ENCODE measurements around the gene ATRN. TPM values are rescaled to one million over a fixed set of nuclear protein-coding genes. Genes with fewer than 3 reads are reported as not detected.

Gene ATRN
- total RNA-seq, 2 experiments from 2014 or later: 0.09 to 4.5 TPM

DNA sequence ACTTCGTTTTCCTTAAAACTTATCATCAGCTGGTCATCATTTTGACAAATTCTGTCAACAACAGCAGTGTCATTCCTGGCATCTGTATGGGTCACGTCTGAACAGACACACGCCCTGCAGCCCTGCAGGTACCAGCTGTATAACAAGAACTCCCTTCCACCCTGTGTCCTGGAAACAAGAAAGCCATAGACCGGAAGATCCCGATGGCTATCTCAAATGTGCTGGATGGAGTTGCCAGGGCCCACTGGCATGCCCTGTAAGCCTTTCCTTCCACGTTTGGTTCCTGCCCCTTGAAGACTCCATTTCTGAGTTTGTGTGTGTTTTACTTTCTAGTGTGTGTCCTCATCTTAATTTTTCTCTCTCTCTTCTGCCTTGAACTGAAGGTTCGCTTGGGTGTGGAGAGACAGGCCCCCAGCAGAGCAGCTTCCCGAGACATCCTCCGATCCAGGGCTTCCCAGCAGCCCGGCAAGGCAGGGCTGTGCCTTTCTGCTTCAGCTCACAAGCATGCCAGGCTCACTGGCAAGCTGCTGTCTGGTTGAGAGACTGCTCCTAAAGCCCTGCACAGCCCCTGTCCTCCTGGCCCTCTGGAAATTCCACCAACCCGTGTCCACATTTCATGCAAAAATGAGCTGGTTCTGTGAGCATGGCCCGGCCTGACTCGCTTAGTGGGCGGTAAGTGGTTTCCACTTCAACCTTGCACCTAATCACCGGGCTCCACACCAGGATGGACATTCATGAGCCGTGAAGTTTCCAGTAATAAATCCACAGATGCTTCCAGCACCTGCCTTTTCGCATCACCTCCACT is 183.7 kb downstream of the ATRN start:
- no peaks in the 10 kb centered on the region for H3K9me3 ChIP-seq (ENCODE audit: low read length)

DNA sequence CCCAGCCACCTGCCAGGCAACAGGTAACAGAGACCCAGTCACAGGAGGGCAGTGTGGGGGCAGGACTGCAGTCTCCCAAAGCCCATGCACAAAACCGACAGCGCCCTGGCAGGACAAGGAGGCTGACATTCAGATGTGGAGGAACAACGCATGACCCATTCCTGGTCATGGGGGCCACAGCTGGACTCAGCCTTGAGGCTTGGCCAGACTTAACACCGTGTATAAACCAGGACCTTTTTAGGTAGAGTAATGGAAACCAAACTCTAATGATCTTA is 184.2 kb downstream of the ATRN start:
- ChIA-PET POLR2A (no interaction called here), CTCF (ENCODE audit: unreplicated experiment) (interaction anchor here (0.6 to 0.7 kb wide), 2 partner anchors 13 to 92 kb away, joined by 3 to 4 read pairs; no protein-coding TSS in a partner anchor)
- no peaks in the 10 kb centered on the region for H3K9me2 ChIP-seq (ENCODE audit: insufficient read depth, low read length)
- no peaks in the 10 kb centered on the region for H3K9me3 ChIP-seq (ENCODE audit: low read length)
- H3K36me3 ChIP-seq (ENCODE audit: insufficient read depth, low read length): no peaks in the 10 kb centered on the region
- no TSS peak for BruUV-seq (replicated peaks)
- peaks cover 11% of the 10 kb centered on the region for H3K4me1 ChIP-seq (ENCODE audit: insufficient read depth, low read length, poor library complexity, severe bottlenecking)
- H2AFZ ChIP-seq (ENCODE audit: low read length): no peak overlapping the region
- DNase-seq (ENCODE audit: low spot score): no peak
- no peak overlapping the region for H3K27ac ChIP-seq (ENCODE audit: low read depth, low read length, poor library complexity, severe bottlenecking)
- intact Hi-C loops (cut with micrococcal nuclease; ENCODE audit: unreplicated experiment): loop anchor here (10.0 kb wide), 1 partner anchor 60 kb away; the partner anchor contains the start of gene SIGLEC1
- TF ChIP-seq, protein P1, sequence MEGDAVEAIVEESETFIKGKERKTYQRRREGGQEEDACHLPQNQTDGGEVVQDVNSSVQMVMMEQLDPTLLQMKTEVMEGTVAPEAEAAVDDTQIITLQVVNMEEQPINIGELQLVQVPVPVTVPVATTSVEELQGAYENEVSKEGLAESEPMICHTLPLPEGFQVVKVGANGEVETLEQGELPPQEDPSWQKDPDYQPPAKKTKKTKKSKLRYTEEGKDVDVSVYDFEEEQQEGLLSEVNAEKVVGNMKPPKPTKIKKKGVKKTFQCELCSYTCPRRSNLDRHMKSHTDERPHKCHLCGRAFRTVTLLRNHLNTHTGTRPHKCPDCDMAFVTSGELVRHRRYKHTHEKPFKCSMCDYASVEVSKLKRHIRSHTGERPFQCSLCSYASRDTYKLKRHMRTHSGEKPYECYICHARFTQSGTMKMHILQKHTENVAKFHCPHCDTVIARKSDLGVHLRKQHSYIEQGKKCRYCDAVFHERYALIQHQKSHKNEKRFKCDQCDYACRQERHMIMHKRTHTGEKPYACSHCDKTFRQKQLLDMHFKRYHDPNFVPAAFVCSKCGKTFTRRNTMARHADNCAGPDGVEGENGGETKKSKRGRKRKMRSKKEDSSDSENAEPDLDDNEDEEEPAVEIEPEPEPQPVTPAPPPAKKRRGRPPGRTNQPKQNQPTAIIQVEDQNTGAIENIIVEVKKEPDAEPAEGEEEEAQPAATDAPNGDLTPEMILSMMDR (conservative IDR thresholded peaks at IDR 0.05; ENCODE audit: low read length): no peak
- no peak for TF ChIP-seq EZH2phosphoT487 (IDR thresholded peaks at IDR 0.05; ENCODE audit: borderline replicate concordance, low read depth, low read length)
- H3K79me2 ChIP-seq (ENCODE audit: insufficient read depth, low read depth, low read length): no peaks in the 10 kb centered on the region
- H3K4me3 ChIP-seq (ENCODE audit: low read depth, low read length, poor library complexity, severe bottlenecking): no peak overlapping the region
- H3K4me2 ChIP-seq (ENCODE audit: low read length): no peak overlapping the region
- no peaks in the 10 kb centered on the region for H4K20me1 ChIP-seq (ENCODE audit: insufficient read depth, low read length)

More for the DNA sequence above, 183.7 kb downstream of the ATRN start:
- H3K4me2 ChIP-seq (ENCODE audit: low read length): no peak overlapping the region
- no peaks in the 10 kb centered on the region for H4K20me1 ChIP-seq (ENCODE audit: insufficient read depth, low read length)
- H3K9me2 ChIP-seq (ENCODE audit: insufficient read depth, low read length): no peaks in the 10 kb centered on the region
- H3K79me2 ChIP-seq (ENCODE audit: insufficient read depth, low read depth, low read length): no peaks in the 10 kb centered on the region
- H3K27ac ChIP-seq (ENCODE audit: low read depth, low read length, poor library complexity, severe bottlenecking): no peak overlapping the region
- H2AFZ ChIP-seq (ENCODE audit: low read length): no peak overlapping the region
- intact Hi-C loops (cut with micrococcal nuclease; ENCODE audit: unreplicated experiment): loop anchor here (10.0 kb wide), 1 partner anchor 60 kb away; the partner anchor contains the start of gene SIGLEC1
- TF ChIP-seq, protein P1 (conservative IDR thresholded peaks at IDR 0.05; ENCODE audit: low read length): no peak
- TF ChIP-seq EZH2phosphoT487 (IDR thresholded peaks at IDR 0.05; ENCODE audit: borderline replicate concordance, low read depth, low read length): no peak
- peaks cover 11% of the 10 kb centered on the region for H3K4me1 ChIP-seq (ENCODE audit: insufficient read depth, low read length, poor library complexity, severe bottlenecking)
- no peak for DNase-seq (ENCODE audit: low spot score)
- H3K4me3 ChIP-seq (ENCODE audit: low read depth, low read length, poor library complexity, severe bottlenecking): no peak overlapping the region
- no peaks in the 10 kb centered on the region for H3K36me3 ChIP-seq (ENCODE audit: insufficient read depth, low read length)
- no TSS peak for BruUV-seq (replicated peaks)
- ChIA-PET POLR2A (interaction anchor here (0.5 kb wide), 1 partner anchor 67 kb away, joined by 5 read pairs; no protein-coding TSS in a partner anchor), CTCF (ENCODE audit: unreplicated experiment) (interaction anchor here (0.6 to 0.7 kb wide), 2 partner anchors 14 to 91 kb away, joined by 3 to 4 read pairs; no protein-coding TSS in a partner anchor)

All from OCI-LY7 (cell line).